Transverse colon (tissue), 4 donors: ENCODE results near the gene ALOXE3.

ENCODE experiments used
- CTCF ChIP-seq, 5 experiments: fragments of 200-600 bp in 3 of 5; fragments of 450-650 bp in 2 of 5; sonication (generic) in 3 of 5; IDR thresholded peaks; 1 replicate in 2 of 5; 2 replicates in 3 of 5; pipeline ENCODE4 v1.5.1; 2016 to 2017; ENCODE audit warnings: antibody characterized with exemption in 5 of 5, inconsistent platforms in 3 of 5, mild to moderate bottlenecking in 2 of 5, moderate library complexity in 1 of 5
- POLR2AphosphoS5 ChIP-seq, 3 donors: sonication (generic); formaldehyde crosslinking; IDR thresholded peaks; one replicate each; pipeline ENCODE4 v1.6.1; 2016; ENCODE audit warnings: antibody characterized with exemption in 3 of 3

GRCh38 chr17:8108972-8109660 is 9.2 kb downstream of the ALOXE3 start:
- TF ChIP-seq CTCF (IDR thresholded peaks at IDR 0.05): no peak
- no peak for TF ChIP-seq POLR2AphosphoS5 (IDR thresholded peaks at IDR 0.05)
